ENCODE measurements around the gene RAB31.

Gene RAB31

DNA sequence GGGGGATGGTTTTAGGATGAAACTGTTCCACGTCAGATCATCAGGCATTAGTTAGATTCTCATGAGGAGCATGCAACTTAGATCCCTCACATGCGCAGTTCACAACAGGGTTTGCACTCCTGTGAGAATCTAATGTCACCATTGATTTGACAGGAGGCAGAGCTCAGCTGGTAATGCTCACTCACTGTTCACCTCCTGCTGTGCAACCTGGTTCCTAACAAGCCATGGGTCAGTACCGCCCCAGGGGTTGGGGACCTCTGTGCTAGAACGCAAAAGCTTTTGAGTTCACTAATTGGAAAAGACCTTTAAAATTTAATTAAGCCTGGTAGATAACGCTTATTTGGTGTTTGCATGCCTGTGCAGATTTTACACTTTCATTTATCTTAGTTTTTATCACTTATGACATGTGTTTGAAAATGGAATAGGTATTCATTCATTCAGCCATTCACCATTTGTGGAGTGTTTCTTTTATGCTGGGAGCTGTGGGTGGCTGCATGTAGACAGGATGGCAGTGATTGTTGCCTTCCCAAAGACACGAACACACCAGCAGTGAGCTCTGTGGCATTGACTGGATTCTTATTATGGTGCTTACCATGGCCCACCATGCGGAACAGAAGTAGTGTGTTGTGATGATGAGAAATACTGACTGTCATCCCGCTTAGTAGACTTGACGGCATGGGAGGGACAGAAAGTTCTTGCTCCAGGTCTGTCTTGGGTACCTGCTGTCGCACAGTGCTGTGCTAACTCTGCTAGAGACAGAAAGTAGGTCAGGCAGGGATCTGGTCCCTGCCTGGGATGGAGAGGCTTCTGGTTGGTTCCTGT, 6.4 kb downstream of the RAB31 start:
- FAIRE-seq, result no peak

DNA sequence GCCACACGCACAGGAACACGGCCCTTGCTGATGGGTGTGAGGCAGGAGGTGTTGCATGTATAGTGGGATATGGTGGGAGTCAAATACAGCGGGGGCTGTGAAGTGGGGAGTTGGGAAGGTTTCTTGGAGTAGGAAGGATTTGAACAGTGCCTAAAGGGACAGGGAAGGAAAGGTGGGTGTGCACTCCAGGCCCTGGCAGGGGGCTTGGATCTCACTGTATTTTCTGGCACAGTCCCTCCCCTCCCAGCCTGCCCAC, 6.9 kb downstream of the RAB31 start:
- no peak for FAIRE-seq

DNA sequence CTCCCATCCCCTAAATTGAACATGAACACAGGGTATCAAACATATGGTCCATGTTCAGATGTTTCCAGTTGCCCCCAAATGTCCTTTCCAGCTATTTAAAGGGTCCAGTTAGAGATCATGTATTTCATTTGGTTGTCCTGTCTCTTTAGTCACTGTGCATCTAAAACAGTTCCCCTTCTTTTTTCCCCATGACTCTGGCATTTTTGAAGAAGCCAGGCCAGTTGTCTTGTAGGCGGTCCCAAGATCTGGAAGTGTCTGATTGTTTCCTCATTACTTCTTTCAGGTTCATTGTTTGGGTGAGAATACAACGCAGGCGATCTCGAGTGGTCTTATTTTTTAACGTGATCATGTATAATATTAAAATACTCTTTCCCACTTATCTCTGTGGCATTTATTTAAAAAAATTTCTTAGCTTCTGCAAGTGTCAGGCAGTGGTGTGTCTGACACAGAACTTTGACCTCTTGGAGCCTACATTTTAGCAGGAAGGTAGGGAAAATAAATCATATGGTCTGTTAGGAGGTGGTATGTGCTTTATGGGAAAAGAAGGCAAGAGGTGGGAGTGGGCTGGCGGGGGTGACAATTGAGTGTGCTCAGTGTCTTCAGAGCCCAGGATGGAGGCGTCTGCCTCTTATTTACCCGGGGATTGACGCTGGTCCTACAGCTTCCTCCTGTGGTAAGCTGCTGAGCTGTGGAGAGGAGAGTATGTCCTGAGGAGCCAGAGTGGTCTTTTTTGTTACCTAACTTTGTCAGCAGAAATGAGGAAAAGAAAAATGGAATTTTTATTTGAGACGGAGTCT, 8.1 kb downstream of the RAB31 start:
- FAIRE-seq, result no peak

DNA sequence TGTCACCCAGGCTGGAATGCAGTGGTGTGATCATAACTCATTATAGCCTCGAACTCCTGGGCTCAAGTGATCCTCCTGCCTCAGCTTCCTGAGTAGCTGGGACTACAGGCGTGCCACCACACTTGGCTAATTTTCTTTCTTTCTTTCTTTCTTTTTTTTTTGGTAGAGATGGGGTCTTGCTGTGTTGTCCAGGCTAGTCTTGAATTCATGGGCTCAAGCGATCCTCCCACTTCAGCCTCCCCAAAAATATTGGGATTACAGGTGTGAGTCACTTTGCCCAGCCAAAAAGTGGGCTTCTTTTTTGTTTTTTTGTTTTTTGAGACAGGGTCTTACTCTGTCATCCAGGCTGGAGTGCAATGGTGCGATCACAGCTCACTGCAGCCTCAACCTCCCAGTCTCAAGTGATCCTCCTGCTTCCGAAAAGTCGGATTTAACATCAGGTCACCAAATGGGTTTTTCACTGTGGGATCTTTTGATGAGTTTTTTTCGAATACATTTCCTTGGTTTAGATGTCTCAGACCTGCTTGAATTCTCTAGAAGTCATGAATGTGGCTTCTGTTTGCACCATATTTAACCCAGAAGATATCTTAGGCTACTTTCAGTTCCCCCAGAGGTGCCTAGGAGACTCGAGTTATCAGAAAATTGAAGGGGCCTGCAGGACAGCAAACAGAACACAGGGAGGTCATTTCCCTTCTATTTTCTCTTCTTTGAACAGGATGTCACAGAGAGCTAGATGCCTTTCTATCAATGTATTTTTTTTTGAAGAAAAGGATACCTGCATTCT, 8.9 kb downstream of the RAB31 start:
- FAIRE-seq, result no peak

DNA sequence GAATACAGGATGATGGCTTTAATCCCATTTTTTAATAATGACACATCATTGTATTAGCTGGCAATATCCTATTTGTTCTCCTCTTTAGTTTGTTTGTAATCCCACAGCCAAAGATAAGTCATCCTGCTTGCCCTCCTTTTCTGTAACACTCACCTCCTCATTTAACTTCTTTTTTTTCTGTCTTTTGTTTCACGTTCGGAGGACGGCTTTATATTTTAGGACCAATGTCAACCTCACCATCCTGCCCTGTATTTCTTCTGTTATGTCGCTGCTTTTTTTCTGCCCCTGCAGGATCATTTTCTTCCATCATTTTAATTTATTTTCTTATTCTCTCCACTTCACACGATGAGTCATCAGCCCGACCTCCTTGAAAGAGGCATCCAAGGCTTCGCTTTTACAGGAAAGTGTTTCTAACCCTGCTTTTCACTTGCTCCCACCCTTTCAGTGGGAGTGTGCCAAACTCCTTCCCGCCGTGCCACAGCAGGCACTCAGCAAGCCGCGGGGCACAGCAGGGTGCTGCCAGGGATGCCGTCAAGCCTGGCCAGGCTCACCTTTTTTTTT, 11.4 kb downstream of the RAB31 start:
- no peak for FAIRE-seq

DNA sequence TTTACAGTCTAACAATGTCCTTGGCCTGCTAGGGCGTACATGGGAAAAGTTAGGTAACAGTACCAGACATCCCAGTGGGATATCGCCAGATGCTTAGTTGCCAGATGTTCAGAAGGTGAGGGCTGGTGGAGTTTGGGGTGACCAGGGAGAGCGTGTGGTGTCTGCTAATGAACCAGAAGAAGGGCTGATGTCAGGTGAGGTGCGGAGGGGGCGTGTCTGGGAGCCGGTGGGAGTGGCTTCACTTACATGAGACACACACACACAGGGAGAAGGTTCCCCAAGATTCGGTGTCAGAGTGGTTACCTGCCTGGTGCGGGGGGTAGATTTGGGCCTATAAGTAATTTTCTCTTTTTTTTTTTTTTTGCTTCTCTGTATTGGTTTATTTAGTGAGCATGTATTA, 12.2 kb downstream of the RAB31 start:
- FAIRE-seq, result no peak

DNA sequence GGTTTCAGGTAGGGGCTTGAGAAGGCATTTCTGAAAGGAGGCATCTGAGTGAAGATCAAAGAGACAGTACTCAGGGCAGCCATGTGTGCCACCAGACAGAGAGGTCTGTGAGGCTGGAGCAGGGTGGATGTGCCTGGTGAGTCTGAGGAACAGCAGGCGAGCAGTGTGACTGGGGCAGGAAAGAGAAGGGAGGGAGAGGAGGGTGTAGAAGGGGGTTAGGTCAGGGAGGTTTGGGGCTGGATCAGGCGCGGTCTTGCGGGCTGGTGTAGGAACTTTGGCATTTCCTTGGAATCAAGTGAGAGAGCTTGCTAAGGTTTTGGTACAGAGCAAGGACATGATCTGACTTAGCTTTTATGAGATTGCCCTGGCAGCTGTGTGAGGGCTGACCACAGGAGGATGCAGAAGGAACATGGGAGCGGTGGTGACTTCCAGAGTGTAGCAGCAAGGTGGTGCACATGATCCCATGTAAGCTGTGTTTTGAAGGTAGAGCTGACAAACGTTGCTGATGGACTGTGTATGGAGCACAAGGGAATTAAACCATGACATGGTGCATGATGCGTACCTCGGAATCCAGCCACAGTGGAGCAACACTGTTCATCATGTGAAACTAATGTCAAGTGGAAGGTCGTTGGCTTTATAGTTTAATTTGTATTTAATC, 13.9 kb downstream of the RAB31 start:
- FAIRE-seq, result no peak

DNA sequence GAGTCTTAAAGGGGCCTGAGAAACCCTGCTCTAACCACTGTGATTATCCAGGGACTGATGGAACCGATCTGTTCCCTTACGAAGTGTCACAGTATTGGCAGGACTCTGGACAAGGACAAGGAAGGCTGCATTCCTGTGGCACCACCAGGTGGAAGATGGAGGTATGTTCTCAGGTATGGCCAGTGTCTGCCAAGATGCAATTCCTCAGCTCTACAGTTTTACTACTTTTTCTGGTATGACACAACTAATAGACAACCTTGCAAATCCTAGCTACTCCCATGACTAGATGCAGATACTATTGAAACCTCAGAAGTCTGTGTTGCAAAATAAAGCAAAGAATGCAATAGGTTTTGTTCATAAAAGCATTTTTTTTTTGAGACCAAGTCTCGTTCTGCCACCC, 14.6 kb downstream of the RAB31 start:
- no peak for FAIRE-seq

DNA sequence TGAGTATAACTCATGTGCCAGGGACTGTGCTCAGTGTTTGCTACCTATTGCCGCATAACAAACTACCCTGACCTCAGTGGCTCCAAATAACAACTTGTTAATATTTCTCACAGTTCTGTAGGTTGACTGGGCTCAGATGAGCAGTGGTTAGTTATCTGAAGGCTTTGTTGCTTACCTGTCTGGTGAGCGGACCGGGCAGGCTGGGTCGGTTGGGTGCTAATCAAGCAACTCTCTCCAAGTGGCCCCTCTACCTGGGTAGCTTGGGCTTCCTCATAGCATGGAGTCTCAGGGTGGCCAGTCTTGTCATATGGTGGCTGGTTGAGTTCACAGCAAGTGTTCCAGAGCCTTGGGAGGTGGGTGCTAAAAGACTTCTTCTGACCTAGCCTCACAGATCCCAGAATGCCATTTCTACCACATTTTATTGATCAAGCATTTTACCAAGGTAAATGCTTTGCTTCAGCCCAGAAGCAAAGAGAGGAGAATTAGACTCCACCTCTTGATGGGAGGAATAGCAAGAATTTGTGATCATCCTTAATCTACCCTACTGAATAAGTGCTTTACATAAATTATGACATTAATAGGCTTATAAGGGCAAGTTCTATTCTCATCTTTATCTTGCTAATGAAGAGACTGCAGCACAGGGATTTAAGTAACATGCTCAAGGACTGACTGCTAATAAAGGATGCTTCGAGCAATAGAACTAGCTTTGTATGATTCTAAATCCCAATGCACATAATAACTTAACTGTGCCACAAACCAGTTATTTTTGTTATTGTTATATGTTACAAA, 16.9 kb downstream of the RAB31 start:
- FAIRE-seq, result no peak

DNA sequence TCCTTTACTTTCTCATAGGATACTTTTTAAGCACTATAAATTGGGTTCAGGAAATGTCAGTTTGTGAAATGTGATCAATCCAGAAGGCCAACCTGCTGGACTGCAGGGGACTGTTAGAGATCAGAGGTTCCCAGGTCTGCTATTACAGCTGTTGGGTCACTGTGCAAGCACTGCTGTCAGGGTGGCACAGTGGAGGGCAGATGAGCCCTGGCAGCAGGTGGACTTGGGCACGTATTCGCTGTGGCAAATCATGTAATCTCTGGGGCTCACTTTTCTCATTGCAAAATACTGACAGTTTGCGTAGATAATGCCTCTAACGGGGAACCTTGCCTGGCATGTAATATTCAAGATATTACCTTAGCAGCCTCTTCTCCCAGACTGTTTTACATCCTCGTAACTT, 18.1 kb downstream of the RAB31 start:
- FAIRE-seq, result no peak

DNA sequence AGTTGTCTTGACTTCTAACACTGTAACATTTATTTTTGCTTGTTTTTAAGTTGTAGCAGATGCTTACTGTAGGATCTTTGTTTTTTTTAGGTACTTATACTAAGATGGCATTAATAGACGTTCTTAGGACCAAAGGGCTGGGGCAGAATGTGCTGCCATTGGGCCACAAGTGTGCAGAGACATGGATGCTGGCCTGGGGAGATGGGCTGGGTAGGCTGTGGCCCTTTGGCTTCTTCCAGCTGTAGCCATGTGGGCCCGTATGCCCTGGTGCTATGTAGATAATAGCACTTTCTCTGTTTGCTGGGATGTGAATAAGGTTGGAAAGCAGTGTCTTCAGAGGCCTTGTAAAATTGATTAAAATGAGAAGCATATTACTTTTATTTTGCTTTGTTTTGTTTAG, 18.8 kb downstream of the RAB31 start:
- no peak for FAIRE-seq

DNA sequence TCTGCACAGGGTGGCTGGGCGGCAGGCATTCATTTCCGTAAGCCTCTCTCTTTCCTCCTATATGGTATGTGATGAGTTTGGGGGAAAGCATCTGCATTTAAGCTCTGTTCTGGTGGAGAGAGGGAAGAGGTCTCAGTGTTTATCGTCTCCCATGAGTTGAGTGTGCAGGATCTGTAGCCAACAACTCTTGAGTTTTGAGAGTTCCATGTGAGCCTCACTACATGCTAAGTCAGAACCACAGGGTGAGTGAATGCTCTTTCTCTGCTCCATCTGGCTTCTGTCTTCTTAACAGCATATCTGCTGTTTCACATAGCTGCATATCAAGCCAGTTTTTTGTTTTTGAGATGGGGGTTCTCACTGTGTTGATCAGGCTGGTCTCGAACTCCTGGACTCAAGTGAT, 22.7 kb downstream of the RAB31 start:
- no peak for FAIRE-seq

DNA sequence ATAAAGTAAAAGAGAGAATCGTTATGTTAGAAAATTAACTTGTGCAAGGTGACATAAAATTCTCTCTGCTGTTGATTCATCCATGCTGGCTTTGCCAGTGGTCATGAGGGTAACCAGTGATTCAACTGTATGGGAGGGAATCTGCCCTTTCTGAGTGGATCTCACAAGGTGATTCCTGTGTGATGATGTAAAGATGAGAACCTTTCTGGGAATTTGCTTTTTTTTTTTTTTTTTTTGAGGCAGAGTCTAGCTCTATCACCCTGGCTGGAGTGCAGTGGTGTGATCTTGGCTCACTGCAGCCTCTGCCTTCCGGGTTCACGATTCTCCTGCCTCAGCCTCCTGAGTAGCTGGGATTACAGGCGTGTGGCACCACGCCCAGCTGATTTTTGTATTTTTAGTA, 23.3 kb downstream of the RAB31 start:
- FAIRE-seq, result no peak

DNA sequence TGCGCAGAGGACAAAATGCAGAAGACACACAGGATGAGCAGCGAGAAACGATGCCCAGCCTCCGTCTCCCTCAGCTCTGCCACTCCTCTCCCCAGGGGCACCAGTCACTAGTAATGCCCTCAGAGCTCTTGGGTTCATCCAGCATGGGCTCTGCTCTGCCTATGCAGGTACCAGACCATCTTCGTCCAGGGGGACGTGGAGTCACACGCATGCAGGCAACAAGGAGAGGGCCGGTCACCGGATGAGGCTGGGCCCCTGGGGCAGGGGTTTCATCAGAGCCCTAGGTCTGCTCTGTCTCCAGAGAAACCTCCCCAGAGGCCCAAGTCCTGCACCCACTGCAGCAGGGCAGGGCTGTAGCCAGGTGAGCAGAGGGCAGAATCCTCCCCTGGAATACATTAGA, 23.9 kb downstream of the RAB31 start:
- FAIRE-seq, result no peak

DNA sequence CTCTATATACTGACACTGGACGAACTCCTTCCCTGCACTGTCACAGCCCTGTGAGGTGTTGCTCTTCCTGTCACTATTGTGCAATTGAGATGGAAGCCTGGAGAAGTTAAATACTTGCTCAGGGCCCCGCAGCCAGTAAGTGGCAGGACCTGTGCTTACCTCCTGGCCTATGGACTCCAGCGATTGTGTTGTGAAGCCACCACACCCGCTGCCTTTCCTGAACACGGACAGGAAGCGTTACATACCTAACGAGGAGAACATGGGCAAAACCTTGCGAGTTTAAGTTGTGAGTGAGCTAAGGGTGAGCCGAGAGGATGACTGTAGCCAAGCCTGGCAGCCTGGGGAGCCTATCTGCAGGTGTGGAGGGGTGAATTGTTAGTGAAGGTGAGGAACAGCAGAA, 26.1 kb downstream of the RAB31 start:
- no peak for FAIRE-seq

DNA sequence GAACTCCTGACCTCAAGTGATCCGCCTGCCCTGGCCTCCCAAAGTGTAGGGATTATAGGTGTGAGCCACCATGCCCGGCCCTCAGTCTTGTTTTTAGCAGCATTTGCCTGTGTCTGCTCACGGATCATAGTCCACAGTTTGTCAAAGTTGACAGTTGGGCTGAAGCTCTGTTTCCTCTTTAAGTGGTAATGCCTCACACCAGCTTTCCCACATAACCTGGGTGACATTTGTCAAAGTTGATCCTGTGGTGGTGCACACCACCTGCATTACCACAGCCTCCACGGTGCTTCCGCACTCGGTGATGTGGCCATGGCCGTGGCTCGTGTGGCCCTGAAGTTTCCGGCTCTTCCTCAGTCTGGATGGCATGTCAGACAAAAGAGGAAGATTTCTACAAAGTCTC, 27.1 kb downstream of the RAB31 start:
- no peak for FAIRE-seq

DNA sequence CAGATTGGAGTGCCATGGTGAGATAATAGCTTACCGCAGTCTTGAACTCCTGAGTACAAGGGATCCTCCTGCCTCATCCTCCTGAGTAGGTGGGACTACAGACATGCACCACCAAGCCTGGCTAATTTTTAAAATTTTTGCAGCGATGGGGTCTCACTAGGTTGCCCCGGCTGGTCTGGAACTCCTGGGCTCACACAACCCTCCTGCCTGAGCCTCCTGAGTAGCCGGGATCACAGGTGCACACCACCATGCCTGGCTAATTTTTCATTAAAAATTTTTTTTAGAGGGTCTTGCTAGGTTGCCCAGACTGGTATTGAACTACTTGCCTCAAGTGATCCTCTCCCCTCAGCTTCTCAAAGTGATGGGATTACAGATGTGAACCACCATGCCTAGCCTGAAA, 27.8 kb downstream of the RAB31 start:
- no peak for FAIRE-seq

DNA sequence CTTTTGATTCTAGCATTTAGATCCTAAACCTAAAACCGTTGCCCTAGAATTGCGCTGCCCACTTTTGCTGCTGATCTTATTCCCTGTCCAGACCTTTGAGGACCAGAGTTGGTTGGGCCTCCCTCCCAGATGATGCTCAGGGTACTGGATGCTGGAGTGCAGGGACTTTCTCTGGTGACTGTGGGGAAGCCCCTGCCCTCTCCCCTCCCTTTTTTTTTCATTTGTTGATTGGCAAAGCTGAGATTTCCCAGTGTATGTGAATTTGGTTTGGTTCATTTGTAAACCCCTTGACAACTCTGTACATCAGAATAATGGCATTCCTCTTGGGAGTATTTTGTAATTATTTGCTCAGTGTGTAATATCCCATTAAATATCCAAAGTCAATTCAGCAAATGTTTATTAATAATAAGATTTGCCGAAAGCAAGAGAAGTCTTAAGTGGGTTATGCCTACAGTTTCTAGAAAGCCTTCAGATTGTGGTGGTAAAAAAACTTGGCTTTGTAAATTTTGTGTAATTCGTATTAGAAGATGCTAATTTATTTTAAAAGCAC, 28.3 kb downstream of the RAB31 start:
- no peak for FAIRE-seq

DNA sequence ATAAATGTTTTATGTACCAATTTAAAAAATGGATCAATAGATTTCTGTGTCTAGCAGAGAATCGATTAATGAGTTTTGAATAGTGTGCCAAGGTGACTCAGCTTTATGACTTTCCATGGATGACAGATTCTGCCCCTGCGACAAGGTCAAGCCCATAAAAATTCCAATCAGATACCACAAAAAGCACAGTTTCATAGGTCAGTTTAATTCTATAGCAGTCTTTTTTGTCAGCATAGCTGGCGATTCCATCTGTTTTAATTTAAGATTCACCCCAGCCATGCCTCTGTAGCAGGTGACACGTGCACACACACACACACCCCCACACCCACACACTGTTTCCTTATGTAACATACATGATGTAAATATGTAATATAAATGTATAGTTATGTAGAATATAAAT, 28.9 kb downstream of the RAB31 start:
- no peak for FAIRE-seq

DNA sequence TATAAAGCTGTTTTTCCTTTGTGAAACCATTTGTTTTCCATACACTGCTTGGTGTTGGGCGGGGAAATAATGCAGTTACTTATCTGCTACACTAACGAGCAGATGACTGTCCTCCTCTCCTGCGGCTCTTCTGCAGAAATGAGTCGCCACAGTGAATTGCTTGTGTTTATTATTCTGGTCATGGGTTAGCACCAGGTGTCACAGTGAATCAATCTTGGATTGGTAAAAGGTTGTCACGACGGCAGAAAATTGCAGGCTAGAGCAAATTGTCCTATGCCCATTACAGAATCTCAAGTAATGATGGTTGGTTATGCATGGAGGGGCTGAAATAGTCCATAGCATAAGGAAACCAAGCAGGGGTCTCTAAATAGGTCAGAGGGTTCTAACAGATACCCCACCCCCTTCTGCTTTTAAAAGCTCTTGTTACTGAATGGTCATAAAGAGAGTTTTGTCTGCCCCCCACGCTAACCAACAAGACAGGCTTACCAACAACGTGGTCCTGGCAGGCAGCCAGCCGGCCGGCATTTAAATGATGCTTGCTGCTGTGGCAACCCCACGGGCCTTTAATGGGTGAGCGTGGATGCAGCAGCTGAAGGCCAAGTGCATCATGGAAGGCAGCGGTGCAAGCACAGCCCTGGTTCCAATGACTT, 29.5 kb downstream of the RAB31 start:
- FAIRE-seq, result no peak

DNA sequence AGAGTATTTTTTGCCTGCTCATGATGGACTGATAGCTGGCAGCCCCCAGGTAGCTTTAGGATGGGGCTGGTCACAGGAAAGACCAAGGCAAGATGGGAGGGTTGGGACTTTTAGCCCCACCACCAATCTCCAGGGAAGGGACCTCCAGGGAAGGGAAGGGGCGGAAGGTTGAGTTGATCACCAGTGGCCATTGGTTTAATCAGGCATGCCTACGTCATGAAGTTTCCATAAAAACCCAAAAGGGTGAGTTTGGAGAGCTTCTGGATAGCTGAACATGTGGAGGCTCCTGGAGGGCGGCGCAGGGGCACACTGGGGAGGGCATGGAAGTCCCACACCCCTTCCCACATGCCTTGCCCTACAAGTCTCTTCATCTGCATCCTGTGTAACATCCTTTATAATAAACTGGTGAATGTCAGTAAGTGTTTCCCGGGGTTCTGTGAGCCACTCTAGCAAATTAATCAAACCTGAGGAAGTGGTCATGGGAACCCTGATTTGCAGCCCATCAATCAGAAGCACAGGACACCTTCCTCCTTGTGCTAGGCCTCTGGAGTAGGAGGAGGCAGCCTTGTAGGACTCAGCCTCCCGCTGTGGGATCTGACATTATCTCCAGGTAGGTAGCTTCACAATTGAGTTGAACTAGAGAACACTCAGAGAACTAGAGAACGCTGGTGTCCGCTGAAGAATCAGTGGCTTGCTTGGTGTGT, 30.3 kb downstream of the RAB31 start:
- no peak for FAIRE-seq
